Measurements from ENCODE around the gene GPR4. TPM values are rescaled to one million over a fixed set of nuclear protein-coding genes. Genes with fewer than 3 reads are reported as not detected.
"Not testable (repeated sequence)": the region's sequence is repeated elsewhere in the genome, so short reads cannot be mapped to it uniquely, and the experiment has no call there.

GPR4 gene
- total RNA-seq, 1 donor from 2014 or later: 0.30 TPM

GRCh38 chr19:45616704-45617017, 14.6 kb upstream of the GPR4 start:
- H3K9me3 ChIP-seq (ENCODE audit: insufficient read depth, low read depth, low read length): peaks cover 3% of the 10 kb centered on the region
- TF ChIP-seq, protein P1, sequence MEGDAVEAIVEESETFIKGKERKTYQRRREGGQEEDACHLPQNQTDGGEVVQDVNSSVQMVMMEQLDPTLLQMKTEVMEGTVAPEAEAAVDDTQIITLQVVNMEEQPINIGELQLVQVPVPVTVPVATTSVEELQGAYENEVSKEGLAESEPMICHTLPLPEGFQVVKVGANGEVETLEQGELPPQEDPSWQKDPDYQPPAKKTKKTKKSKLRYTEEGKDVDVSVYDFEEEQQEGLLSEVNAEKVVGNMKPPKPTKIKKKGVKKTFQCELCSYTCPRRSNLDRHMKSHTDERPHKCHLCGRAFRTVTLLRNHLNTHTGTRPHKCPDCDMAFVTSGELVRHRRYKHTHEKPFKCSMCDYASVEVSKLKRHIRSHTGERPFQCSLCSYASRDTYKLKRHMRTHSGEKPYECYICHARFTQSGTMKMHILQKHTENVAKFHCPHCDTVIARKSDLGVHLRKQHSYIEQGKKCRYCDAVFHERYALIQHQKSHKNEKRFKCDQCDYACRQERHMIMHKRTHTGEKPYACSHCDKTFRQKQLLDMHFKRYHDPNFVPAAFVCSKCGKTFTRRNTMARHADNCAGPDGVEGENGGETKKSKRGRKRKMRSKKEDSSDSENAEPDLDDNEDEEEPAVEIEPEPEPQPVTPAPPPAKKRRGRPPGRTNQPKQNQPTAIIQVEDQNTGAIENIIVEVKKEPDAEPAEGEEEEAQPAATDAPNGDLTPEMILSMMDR (IDR thresholded peaks at IDR 0.05; ENCODE audit: insufficient read depth, low read depth, low read length): no peak
- no peak for TF ChIP-seq EZH2 (IDR thresholded peaks at IDR 0.05; ENCODE audit: insufficient read depth, low read length)
- Mint-ChIP-seq H3K4me3 (ENCODE audit: unreplicated experiment) (no peak overlapping the region), H3K27ac (ENCODE audit: unreplicated experiment) (peak overlapping the region; percentile 41), H3K9me3 (ENCODE audit: unreplicated experiment) (no peaks in the 10 kb centered on the region), H3K36me3 (ENCODE audit: low read depth, unreplicated experiment) (peaks cover 22% of the 10 kb centered on the region), H3K4me1 (ENCODE audit: low read depth, unreplicated experiment) (peaks cover 10% of the 10 kb centered on the region), H3K27me3 (ENCODE audit: low read depth, unreplicated experiment) (no peaks in the 10 kb centered on the region)
- DNase-seq (ENCODE audit: low read depth) (no peak), FAIRE-seq (no peak)
- no peak overlapping the region for H3K4me3 ChIP-seq (ENCODE audit: insufficient read depth, low read depth, low read length)
- H4K20me1 ChIP-seq (ENCODE audit: insufficient read depth, low read length): no peaks in the 10 kb centered on the region
- no peaks in the 10 kb centered on the region for H3K79me2 ChIP-seq (ENCODE audit: insufficient read depth, low read length)
- H3K36me3 ChIP-seq (ENCODE audit: insufficient read depth, low read length): peaks cover 10% of the 10 kb centered on the region
- peak overlapping the region; percentile 56 for H2AFZ ChIP-seq (ENCODE audit: low read depth, low read length)
- H3K4me1 ChIP-seq (ENCODE audit: insufficient read depth, low read length): peaks cover 20% of the 10 kb centered on the region
- peak overlapping the region; percentile 75 for H3K27ac ChIP-seq (ENCODE audit: low read depth, low read length)
- peak overlapping the region; percentile 62 for H3K9ac ChIP-seq (ENCODE audit: low read length)
- no peaks in the 10 kb centered on the region for H3K27me3 ChIP-seq (ENCODE audit: insufficient read depth, low read length)
- peak overlapping the region; percentile 58 for H3K4me2 ChIP-seq (ENCODE audit: low read length)

- Histone ChIP-seq H2AFZ (ENCODE audit: low read depth, low read length) (peak overlapping the region; percentile 58), H3K4me2 (ENCODE audit: low read length) (peak overlapping the region; percentile 63), H3K9ac (ENCODE audit: low read length) (peak overlapping the region; percentile 62), H4K20me1 (ENCODE audit: insufficient read depth, low read length) (no peaks in the 10 kb centered on the region), H3K79me2 (ENCODE audit: insufficient read depth, low read length) (no peaks in the 10 kb centered on the region), H3K4me3 (ENCODE audit: insufficient read depth, low read depth, low read length) (no peak overlapping the region), H3K36me3 (ENCODE audit: insufficient read depth, low read length) (peaks cover 10% of the 10 kb centered on the region), H3K27ac (ENCODE audit: low read depth, low read length) (peak overlapping the region; percentile 75), H3K27me3 (ENCODE audit: insufficient read depth, low read length) (no peaks in the 10 kb centered on the region), H3K9me3 (ENCODE audit: insufficient read depth, low read depth, low read length) (peaks cover 3% of the 10 kb centered on the region), H3K4me1 (ENCODE audit: insufficient read depth, low read length) (peaks cover 20% of the 10 kb centered on the region)
- H3K27me3 Mint-ChIP-seq (ENCODE audit: low read depth, unreplicated experiment): no peaks in the 10 kb centered on the region
- TF ChIP-seq EZH2 (IDR thresholded peaks at IDR 0.05; ENCODE audit: insufficient read depth, low read length): no peak
- TF ChIP-seq, protein P1 (IDR thresholded peaks at IDR 0.05; ENCODE audit: insufficient read depth, low read depth, low read length): no peak
- peak; percentile 62 for DNase-seq (ENCODE audit: low read depth)
- peak overlapping the region; percentile 74 for H3K4me3 Mint-ChIP-seq (ENCODE audit: unreplicated experiment)
- H3K27ac Mint-ChIP-seq (ENCODE audit: unreplicated experiment): peak overlapping the region; percentile 85
- H3K4me1 Mint-ChIP-seq (ENCODE audit: low read depth, unreplicated experiment): peaks cover 10% of the 10 kb centered on the region
- peaks cover 22% of the 10 kb centered on the region for H3K36me3 Mint-ChIP-seq (ENCODE audit: low read depth, unreplicated experiment)
- H3K9me3 Mint-ChIP-seq (ENCODE audit: unreplicated experiment): no peaks in the 10 kb centered on the region
- no peak for FAIRE-seq
Measured at GRCh38 chr19:45615795-45616703, 14.0 kb upstream of the GPR4 start.

- not testable (repeated sequence) for FAIRE-seq; H3K4me3 Mint-ChIP-seq (ENCODE audit: unreplicated experiment)
Measured at GRCh38 chr19:45615056-45615455, 13.0 kb upstream of the GPR4 start.

More at GRCh38 chr19:45615056-45615455, 13.0 kb upstream of the GPR4 start:
- H3K79me2 ChIP-seq (ENCODE audit: insufficient read depth, low read length); H3K9me3 ChIP-seq (ENCODE audit: insufficient read depth, low read depth, low read length); H3K36me3 ChIP-seq (ENCODE audit: insufficient read depth, low read length); H3K4me1 Mint-ChIP-seq (ENCODE audit: low read depth, unreplicated experiment); H3K4me2 ChIP-seq (ENCODE audit: low read length); H3K4me3 ChIP-seq (ENCODE audit: insufficient read depth, low read depth, low read length); H3K27me3 Mint-ChIP-seq (ENCODE audit: low read depth, unreplicated experiment); H2AFZ ChIP-seq (ENCODE audit: low read depth, low read length); H4K20me1 ChIP-seq (ENCODE audit: insufficient read depth, low read length); H3K27me3 ChIP-seq (ENCODE audit: insufficient read depth, low read length); H3K27ac Mint-ChIP-seq (ENCODE audit: unreplicated experiment); H3K9ac ChIP-seq (ENCODE audit: low read length); DNase-seq (ENCODE audit: low read depth); H3K9me3 Mint-ChIP-seq (ENCODE audit: unreplicated experiment): not testable (repeated sequence)
- H3K36me3 Mint-ChIP-seq (ENCODE audit: low read depth, unreplicated experiment): peaks cover 24% of the 10 kb centered on the region
- Histone ChIP-seq H3K4me1 (ENCODE audit: insufficient read depth, low read length) (peaks cover 20% of the 10 kb centered on the region), H3K27ac (ENCODE audit: low read depth, low read length) (peak overlapping the region; percentile 84)

All from astrocyte (in vitro differentiated cells and primary cell).